ENCODE results near the gene BCAN. TPM values are rescaled to one million over a fixed set of nuclear protein-coding genes. Genes with fewer than 3 reads are reported as not detected.

Gene BCAN
- polyA plus RNA-seq, 2 of the 4 experiments (the other 2 are of a cell fraction): not detected

DNA sequence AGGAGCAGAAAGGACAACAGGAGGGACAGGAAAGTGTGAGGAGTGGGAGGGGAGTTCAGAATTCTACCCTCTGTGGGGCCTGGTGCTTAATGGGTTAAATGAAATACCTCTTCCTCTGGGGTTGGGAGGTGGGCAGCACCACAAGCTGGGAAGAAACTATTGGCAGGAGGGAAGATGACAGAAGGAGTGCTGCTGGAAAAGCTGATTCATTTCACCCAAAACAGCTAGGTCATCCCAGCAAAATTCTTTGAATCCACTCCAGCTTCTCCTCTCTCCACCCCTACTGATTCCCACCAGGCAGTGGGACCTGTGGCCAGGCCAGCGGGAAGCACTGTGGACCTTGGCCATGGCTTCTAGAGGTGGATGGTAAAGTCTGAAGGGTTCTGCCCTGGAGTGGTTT is 12.8 kb downstream of the BCAN start:
- CTCF ChIA-PET: interaction anchor here (0.9 to 15.2 kb wide), 6 partner anchors 10 to 71 kb away, joined by 3 to 402 read pairs (median 12); partner anchors contain the start of genes HAPLN2 and NES
- Histone ChIP-seq H3K4me1 (peaks cover 24% of the 10 kb centered on the region), H3K4me2 (no peak overlapping the region), H3K4me3 (no peak overlapping the region), H3K27ac (no peak overlapping the region), H3K9me3 (no peaks in the 10 kb centered on the region)
- no peak for FAIRE-seq
- no peak for ATAC-seq
- 93% methylated on average over 1 of the region's 1 CpG for WGBS (ENCODE audit: missing lambda C conversion rate)
- DNase-seq (ENCODE audit: low read depth in 1 of 2, low spot score in 1 of 2): no peak
- TF ChIP-seq TP53 (CRISPR knock-in tag; IDR thresholded peaks at IDR 0.05) (no peak), RAD21 (conservative IDR thresholded peaks at IDR 0.05 in 1 of 2, IDR thresholded peaks at IDR 0.05 in 1 of 2) (no peak), CBX8 (IDR thresholded peaks at IDR 0.05) (no peak), NFE2L2 (conservative IDR thresholded peaks at IDR 0.05; ENCODE audit: low read length) (no peak), KDM1A (IDR thresholded peaks at IDR 0.05; ENCODE audit: low read depth) (no peak), EHMT2 (IDR thresholded peaks at IDR 0.05; ENCODE audit: low read depth) (no peak), SREBF2 (IDR thresholded peaks at IDR 0.05) (no peak)
- TF ChIP-seq, protein P1, sequence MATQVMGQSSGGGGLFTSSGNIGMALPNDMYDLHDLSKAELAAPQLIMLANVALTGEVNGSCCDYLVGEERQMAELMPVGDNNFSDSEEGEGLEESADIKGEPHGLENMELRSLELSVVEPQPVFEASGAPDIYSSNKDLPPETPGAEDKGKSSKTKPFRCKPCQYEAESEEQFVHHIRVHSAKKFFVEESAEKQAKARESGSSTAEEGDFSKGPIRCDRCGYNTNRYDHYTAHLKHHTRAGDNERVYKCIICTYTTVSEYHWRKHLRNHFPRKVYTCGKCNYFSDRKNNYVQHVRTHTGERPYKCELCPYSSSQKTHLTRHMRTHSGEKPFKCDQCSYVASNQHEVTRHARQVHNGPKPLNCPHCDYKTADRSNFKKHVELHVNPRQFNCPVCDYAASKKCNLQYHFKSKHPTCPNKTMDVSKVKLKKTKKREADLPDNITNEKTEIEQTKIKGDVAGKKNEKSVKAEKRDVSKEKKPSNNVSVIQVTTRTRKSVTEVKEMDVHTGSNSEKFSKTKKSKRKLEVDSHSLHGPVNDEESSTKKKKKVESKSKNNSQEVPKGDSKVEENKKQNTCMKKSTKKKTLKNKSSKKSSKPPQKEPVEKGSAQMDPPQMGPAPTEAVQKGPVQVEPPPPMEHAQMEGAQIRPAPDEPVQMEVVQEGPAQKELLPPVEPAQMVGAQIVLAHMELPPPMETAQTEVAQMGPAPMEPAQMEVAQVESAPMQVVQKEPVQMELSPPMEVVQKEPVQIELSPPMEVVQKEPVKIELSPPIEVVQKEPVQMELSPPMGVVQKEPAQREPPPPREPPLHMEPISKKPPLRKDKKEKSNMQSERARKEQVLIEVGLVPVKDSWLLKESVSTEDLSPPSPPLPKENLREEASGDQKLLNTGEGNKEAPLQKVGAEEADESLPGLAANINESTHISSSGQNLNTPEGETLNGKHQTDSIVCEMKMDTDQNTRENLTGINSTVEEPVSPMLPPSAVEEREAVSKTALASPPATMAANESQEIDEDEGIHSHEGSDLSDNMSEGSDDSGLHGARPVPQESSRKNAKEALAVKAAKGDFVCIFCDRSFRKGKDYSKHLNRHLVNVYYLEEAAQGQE (IDR thresholded peaks at IDR 0.05): no peak
- POLR2A ChIA-PET: no interaction called here

DNA sequence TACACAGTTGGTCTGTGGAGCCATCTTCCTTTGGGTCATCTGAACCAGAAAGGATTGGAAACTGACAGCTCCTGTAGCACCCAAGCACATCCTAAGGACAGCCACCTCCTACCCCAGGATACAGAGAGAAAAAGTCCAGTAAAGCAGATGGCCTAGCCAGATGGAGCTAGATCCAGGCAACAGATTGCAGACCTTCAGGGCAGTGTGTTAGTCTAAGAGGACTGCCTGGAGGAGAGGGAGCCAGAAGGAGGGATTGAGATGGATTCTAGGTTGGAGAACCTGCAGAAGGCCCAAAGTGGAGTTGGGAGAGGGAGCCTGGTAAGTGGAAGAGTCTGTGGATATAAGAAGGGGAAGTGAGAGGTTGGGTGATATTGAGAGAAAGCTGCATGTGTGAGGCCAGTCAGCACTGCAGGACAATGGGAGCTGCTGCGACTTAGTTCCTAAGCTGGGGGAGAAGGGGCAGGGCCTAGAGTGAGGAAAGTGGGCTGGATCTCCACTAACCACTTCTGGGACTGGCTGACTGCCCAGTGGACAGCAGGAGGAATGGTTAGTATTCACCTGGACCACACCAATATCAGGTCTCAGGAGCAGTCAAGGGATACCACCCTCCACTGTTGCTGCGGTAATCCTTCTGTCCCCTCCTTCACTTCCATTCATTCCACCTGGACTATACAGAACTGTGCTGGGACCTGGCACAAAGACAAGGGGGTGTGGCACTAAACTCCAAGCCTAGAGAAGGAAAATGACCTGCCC is 13.4 kb downstream of the BCAN start:
- TF ChIP-seq NFE2L2 (conservative IDR thresholded peaks at IDR 0.05; ENCODE audit: low read length): no peak
- no peak for TF ChIP-seq POLR2AphosphoS2 (conservative IDR thresholded peaks at IDR 0.05; ENCODE audit: low read length)
- TF ChIP-seq HOXB13 (CRISPR knock-in tag; IDR thresholded peaks at IDR 0.05; ENCODE audit: low read depth): no peak
- TF ChIP-seq RCOR1 (IDR thresholded peaks at IDR 0.05; ENCODE audit: low read depth, low read length): no peak
- TF ChIP-seq, protein P2, sequence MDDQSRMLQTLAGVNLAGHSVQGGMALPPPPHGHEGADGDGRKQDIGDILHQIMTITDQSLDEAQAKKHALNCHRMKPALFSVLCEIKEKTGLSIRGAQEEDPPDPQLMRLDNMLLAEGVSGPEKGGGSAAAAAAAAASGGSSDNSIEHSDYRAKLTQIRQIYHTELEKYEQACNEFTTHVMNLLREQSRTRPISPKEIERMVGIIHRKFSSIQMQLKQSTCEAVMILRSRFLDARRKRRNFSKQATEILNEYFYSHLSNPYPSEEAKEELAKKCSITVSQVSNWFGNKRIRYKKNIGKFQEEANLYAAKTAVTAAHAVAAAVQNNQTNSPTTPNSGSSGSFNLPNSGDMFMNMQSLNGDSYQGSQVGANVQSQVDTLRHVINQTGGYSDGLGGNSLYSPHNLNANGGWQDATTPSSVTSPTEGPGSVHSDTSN (IDR thresholded peaks at IDR 0.05): no peak
- TF ChIP-seq CBX2 (IDR thresholded peaks at IDR 0.05; ENCODE audit: borderline replicate concordance, low read depth): no peak
- TF ChIP-seq KDM5A (IDR thresholded peaks at IDR 0.05): no peak
- TF ChIP-seq PHF8 (IDR thresholded peaks at IDR 0.05; ENCODE audit: borderline replicate concordance, low read depth): no peak
- TF ChIP-seq, protein P3, sequence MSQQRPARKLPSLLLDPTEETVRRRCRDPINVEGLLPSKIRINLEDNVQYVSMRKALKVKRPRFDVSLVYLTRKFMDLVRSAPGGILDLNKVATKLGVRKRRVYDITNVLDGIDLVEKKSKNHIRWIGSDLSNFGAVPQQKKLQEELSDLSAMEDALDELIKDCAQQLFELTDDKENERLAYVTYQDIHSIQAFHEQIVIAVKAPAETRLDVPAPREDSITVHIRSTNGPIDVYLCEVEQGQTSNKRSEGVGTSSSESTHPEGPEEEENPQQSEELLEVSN (IDR thresholded peaks at IDR 0.05; ENCODE audit: borderline replicate concordance, low read depth): no peak
- TF ChIP-seq, protein P4, sequence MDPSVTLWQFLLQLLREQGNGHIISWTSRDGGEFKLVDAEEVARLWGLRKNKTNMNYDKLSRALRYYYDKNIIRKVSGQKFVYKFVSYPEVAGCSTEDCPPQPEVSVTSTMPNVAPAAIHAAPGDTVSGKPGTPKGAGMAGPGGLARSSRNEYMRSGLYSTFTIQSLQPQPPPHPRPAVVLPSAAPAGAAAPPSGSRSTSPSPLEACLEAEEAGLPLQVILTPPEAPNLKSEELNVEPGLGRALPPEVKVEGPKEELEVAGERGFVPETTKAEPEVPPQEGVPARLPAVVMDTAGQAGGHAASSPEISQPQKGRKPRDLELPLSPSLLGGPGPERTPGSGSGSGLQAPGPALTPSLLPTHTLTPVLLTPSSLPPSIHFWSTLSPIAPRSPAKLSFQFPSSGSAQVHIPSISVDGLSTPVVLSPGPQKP (IDR thresholded peaks at IDR 0.05; ENCODE audit: low read depth, low read length): no peak
- no peak for TF ChIP-seq JUN (IDR thresholded peaks at IDR 0.05)
- TF ChIP-seq FOSL2 (IDR thresholded peaks at IDR 0.05): no peak
- TF ChIP-seq FOSL2 (CRISPR knock-in tag; IDR thresholded peaks at IDR 0.05): no peak
- TF ChIP-seq, protein P5, sequence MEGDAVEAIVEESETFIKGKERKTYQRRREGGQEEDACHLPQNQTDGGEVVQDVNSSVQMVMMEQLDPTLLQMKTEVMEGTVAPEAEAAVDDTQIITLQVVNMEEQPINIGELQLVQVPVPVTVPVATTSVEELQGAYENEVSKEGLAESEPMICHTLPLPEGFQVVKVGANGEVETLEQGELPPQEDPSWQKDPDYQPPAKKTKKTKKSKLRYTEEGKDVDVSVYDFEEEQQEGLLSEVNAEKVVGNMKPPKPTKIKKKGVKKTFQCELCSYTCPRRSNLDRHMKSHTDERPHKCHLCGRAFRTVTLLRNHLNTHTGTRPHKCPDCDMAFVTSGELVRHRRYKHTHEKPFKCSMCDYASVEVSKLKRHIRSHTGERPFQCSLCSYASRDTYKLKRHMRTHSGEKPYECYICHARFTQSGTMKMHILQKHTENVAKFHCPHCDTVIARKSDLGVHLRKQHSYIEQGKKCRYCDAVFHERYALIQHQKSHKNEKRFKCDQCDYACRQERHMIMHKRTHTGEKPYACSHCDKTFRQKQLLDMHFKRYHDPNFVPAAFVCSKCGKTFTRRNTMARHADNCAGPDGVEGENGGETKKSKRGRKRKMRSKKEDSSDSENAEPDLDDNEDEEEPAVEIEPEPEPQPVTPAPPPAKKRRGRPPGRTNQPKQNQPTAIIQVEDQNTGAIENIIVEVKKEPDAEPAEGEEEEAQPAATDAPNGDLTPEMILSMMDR (IDR thresholded peaks at IDR 0.05): no peak
- TF ChIP-seq RFX5 (IDR thresholded peaks at IDR 0.05): no peak
- no peak for TF ChIP-seq BHLHE40 (IDR thresholded peaks at IDR 0.05; ENCODE audit: low read depth, low read length)
- no peak for TF ChIP-seq HDAC2 (IDR thresholded peaks at IDR 0.05)
- TF ChIP-seq ZNF302 (CRISPR knock-in tag; IDR thresholded peaks at IDR 0.05): no peak
- TF ChIP-seq ESRRA (IDR thresholded peaks at IDR 0.05; ENCODE audit: borderline replicate concordance, low read length): no peak
- TF ChIP-seq FOSB (CRISPR knock-in tag; IDR thresholded peaks at IDR 0.05): no peak
- no peak overlapping the region for H3K4me2 ChIP-seq
- ATAC-seq: no peak
- H3K27ac ChIP-seq: no peak overlapping the region
- no peak for DNase-seq (ENCODE audit: low read depth in 1 of 2, low spot score in 1 of 2)
- H3K9me3 ChIP-seq: no peaks in the 10 kb centered on the region
- no peak for FAIRE-seq
- WGBS (ENCODE audit: missing lambda C conversion rate): 92% methylated on average over 2 of the region's 2 CpGs
- CTCF ChIA-PET: interaction anchor here (0.6 to 15.2 kb wide), 10 partner anchors 11 to 271 kb away, joined by 3 to 402 read pairs (median 6); partner anchors contain the start of genes HAPLN2 and NES
- POLR2A ChIA-PET: no interaction called here
- peaks cover 26% of the 10 kb centered on the region for H3K4me1 ChIP-seq
- H3K4me3 ChIP-seq: no peak overlapping the region

Data from A549 (cell line).